ENCODE measurements around the gene ARHGEF39.

Gene ARHGEF39

DNA sequence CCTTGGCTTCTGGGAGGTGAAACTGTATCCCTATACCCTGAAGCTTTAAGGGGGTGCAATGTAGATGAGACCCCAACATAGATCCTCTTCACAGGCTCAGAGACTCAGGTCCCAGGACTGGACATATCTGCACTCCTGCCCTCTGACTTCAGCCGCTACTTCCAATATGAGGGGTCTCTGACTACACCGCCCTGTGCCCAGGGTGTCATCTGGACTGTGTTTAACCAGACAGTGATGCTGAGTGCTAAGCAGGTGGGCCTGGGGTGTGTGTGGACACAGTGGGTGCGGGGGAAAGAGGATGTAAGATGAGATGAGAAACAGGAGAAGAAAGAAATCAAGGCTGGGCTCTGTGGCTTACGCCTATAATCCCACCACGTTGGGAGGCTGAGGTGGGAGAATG is 14.1 kb upstream of the ARHGEF39 start:
- TF ChIP-seq TOX (CRISPR knock-in tag; IDR thresholded peaks at IDR 0.05; ENCODE audit: borderline replicate concordance) (no peak), GLIS3 (CRISPR knock-in tag; IDR thresholded peaks at IDR 0.05) (no peak), ZFP3 (CRISPR knock-in tag; IDR thresholded peaks at IDR 0.05) (no peak), CSDC2 (CRISPR knock-in tag; IDR thresholded peaks at IDR 0.05) (no peak), PATZ1 (CRISPR knock-in tag; IDR thresholded peaks at IDR 0.05; ENCODE audit: borderline replicate concordance) (no peak)
- no peak for ATAC-seq

DNA sequence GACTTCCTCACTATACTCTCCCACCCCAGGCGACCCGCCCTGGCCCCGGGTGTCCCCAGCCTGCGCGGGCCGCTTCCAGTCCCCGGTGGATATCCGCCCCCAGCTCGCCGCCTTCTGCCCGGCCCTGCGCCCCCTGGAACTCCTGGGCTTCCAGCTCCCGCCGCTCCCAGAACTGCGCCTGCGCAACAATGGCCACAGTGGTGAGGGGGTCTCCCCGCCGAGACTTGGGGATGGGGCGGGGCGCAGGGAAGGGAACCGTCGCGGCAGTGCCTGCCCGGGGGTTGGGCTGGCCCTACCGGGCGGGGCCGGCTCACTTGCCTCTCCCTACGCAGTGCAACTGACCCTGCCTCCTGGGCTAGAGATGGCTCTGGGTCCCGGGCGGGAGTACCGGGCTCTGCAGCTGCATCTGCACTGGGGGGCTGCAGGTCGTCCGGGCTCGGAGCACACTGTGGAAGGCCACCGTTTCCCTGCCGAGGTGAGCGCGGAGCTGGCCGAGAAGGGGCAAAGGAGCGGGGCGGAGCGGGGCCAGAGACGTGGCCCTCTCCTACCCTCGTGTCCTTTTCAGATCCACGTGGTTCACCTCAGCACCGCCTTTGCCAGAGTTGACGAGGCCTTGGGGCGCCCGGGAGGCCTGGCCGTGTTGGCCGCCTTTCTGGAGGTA is 10.9 kb upstream of the ARHGEF39 start:
- ATAC-seq: peak; percentile 26

GRCh38 chr9:35675204-35675603 is 10.2 kb upstream of the ARHGEF39 start:
- no peak for ATAC-seq
- TF ChIP-seq SNAI2 (CRISPR knock-in tag; IDR thresholded peaks at IDR 0.05) (no peak), PPARA (CRISPR knock-in tag; IDR thresholded peaks at IDR 0.05; ENCODE audit: borderline replicate concordance) (no peak), ZNF565 (CRISPR knock-in tag; conservative IDR thresholded peaks at IDR 0.05; ENCODE audit: low read depth) (no peak), BACH2 (CRISPR knock-in tag; IDR thresholded peaks at IDR 0.05; ENCODE audit: borderline replicate concordance) (no peak), RARB (CRISPR knock-in tag; IDR thresholded peaks at IDR 0.05) (no peak), ZNF8 (CRISPR knock-in tag; IDR thresholded peaks at IDR 0.05) (no peak), ZFP30 (CRISPR knock-in tag; IDR thresholded peaks at IDR 0.05) (no peak), TSHZ2 (CRISPR knock-in tag; IDR thresholded peaks at IDR 0.05) (no peak), GLIS3 (CRISPR knock-in tag; IDR thresholded peaks at IDR 0.05) (no peak), PATZ1 (CRISPR knock-in tag; IDR thresholded peaks at IDR 0.05; ENCODE audit: borderline replicate concordance) (no peak), OSR1 (CRISPR knock-in tag; IDR thresholded peaks at IDR 0.05) (no peak), TOX (CRISPR knock-in tag; IDR thresholded peaks at IDR 0.05; ENCODE audit: borderline replicate concordance) (no peak), ZNF70 (CRISPR knock-in tag; IDR thresholded peaks at IDR 0.05) (no peak)

More for the DNA sequence above, 10.9 kb upstream of the ARHGEF39 start:
- TF ChIP-seq, protein P1, sequence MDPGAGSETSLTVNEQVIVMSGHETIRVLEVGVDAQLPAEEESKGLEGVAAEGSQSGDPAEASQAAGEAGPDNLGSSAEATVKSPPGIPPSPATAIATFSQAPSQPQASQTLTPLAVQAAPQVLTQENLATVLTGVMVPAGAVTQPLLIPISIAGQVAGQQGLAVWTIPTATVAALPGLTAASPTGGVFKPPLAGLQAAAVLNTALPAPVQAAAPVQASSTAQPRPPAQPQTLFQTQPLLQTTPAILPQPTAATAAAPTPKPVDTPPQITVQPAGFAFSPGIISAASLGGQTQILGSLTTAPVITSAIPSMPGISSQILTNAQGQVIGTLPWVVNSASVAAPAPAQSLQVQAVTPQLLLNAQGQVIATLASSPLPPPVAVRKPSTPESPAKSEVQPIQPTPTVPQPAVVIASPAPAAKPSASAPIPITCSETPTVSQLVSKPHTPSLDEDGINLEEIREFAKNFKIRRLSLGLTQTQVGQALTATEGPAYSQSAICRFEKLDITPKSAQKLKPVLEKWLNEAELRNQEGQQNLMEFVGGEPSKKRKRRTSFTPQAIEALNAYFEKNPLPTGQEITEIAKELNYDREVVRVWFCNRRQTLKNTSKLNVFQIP (CRISPR knock-in tag; IDR thresholded peaks at IDR 0.05; ENCODE audit: borderline replicate concordance, low read depth): no peak
- TF ChIP-seq ZNF565 (CRISPR knock-in tag; conservative IDR thresholded peaks at IDR 0.05; ENCODE audit: low read depth): no peak
- no peak for TF ChIP-seq SNAI2 (CRISPR knock-in tag; IDR thresholded peaks at IDR 0.05)
- TF ChIP-seq ARNTL (CRISPR knock-in tag; IDR thresholded peaks at IDR 0.05; ENCODE audit: borderline replicate concordance, low read depth): no peak
- no peak for TF ChIP-seq TOX (CRISPR knock-in tag; IDR thresholded peaks at IDR 0.05; ENCODE audit: borderline replicate concordance)
- no peak for TF ChIP-seq PPARA (CRISPR knock-in tag; IDR thresholded peaks at IDR 0.05; ENCODE audit: borderline replicate concordance)
- no peak for TF ChIP-seq ESRRG (CRISPR knock-in tag; IDR thresholded peaks at IDR 0.05)
- no peak for TF ChIP-seq RARB (CRISPR knock-in tag; IDR thresholded peaks at IDR 0.05)
- TF ChIP-seq GLIS3 (CRISPR knock-in tag; IDR thresholded peaks at IDR 0.05): no peak
- TF ChIP-seq OSR1 (CRISPR knock-in tag; IDR thresholded peaks at IDR 0.05): no peak
- no peak for TF ChIP-seq PATZ1 (CRISPR knock-in tag; IDR thresholded peaks at IDR 0.05; ENCODE audit: borderline replicate concordance)
- TF ChIP-seq ZFP3 (CRISPR knock-in tag; IDR thresholded peaks at IDR 0.05): no peak
